GM23248 (cell line): Measurements from ENCODE around the gene B4GALT5.

ENCODE experiments used
- EZH2 ChIP-seq: fragments of 200-600 bp; sonication (generic); IDR thresholded peaks from 2 replicates; pipeline ENCODE4 v1.6.1; 2018; ENCODE audit warnings: antibody characterized with exemption, mild to moderate bottlenecking; ENCODE audit not compliant: insufficient read depth, poor library complexity, severe bottlenecking
- EZH2phosphoT487 ChIP-seq: fragments of 200-600 bp; sonication (generic); IDR thresholded peaks from 2 replicates; pipeline ENCODE4 v1.6.1; 2018; ENCODE audit warnings: antibody characterized with exemption, moderate library complexity, mild to moderate bottlenecking, low read depth; ENCODE audit not compliant: insufficient read depth

DNA sequence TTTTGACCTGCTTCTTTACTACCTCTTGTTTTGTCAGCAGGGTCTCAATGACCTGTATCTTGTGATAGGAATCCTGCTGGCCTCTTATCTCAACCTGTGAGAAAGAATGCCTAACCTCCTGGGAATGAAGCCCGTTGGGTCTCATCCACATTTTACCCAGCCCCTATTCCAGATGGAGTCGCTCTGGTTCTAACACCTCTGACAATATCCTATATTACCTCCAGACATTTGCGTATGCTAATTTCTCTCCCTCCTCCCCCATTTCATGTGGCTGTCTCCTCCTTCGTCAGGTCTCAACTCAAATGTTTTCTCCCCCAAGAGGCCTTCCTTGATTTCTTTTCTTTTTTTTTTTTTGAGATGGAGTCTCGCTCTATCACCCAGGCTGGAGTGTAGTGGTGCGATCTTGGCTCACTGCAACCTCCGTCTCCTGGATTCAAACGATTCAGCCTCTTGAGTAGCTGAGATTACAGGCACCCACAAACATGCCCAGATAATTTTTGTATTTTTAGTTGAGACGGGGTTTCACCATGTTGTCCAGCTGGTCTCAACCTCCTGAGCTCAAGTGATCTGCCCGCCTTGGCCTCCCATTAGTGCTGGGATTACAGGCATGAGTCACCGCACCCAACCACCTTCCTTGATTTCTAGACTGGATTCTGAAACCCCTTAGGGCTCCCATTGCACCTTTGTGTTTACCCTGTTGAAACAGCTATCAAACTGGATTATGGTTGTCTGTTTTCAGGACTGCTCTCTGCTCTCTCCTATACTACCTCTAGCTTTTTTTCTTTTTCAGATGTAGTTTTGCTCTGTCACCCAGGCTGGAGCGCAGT, 49.5 kb upstream of the B4GALT5 start:
- TF ChIP-seq EZH2 (no peak), EZH2phosphoT487 (no peak)
